ENCODE data around the gene TBCC. TPM values are rescaled to one million over a fixed set of nuclear protein-coding genes. Genes with fewer than 3 reads are reported as not detected.
A peak's percentile ranks its signal among the peaks of the same experiment; 100 is the strongest.

TBCC gene
- total and polyA plus RNA-seq, 2 of the 13 experiments (the other 11 are each of a cell fraction or from before 2014, with no cell fraction given): 14.8 to 36.1 TPM

DNA sequence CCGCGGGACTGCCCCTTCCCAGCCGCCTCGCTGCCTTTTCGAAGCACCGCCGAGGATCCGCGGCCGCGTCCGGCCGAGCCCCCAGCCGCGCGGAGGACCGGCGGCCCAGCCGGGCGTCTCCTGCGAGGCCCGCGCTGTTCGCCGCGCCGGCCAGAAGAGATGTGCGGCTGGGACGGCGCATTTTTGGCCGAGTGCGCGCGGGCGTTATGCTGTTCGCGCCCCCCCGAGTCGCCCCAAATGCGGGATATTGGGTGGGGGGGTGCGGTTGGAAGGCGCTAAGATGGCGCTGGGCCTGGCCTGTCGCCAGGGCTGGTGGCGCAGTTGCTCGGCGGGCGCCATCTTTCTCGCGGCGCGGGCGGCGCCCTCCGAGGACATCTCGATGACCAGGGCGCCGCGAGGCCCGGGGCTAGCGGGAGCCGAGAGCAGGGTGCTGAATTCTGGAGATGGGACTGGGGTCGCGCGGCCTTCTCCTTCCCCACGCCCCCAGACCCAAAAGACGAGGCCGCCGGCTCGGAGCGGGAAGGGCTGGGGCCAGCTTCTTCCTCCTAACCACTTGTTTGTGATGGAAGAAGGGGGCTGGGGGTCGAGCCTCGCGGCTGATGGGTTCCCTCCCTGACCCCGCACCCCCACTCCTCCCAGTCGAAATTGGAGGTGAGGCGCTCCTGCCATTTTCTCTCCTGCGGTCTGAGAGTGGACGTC is 37.4 kb upstream of the TBCC start (continued):
- TF ChIP-seq, protein P1, sequence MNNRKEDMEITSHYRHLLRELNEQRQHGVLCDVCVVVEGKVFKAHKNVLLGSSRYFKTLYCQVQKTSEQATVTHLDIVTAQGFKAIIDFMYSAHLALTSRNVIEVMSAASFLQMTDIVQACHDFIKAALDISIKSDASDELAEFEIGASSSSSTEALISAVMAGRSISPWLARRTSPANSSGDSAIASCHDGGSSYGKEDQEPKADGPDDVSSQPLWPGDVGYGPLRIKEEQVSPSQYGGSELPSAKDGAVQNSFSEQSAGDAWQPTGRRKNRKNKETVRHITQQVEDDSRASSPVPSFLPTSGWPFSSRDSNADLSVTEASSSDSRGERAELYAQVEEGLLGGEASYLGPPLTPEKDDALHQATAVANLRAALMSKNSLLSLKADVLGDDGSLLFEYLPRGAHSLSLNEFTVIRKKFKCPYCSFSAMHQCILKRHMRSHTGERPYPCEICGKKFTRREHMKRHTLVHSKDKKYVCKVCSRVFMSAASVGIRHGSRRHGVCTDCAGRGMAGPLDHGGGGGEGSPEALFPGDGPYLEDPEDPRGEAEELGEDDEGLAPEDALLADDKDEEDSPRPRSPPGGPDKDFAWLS (CRISPR knock-in tag; IDR thresholded peaks at IDR 0.05; ENCODE audit: borderline replicate concordance): no peak
- TF ChIP-seq, protein P2, sequence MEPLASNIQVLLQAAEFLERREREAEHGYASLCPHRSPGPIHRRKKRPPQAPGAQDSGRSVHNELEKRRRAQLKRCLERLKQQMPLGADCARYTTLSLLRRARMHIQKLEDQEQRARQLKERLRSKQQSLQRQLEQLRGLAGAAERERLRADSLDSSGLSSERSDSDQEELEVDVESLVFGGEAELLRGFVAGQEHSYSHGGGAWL (CRISPR knock-in tag; IDR thresholded peaks at IDR 0.05): peak; percentile 80
- TF ChIP-seq ZNF530 (CRISPR knock-in tag; IDR thresholded peaks at IDR 0.05; ENCODE audit: low read depth) (no peak), ZNF24 (IDR thresholded peaks at IDR 0.05) (no peak; the same call in 1 of the 2 replicates), CHD2 (IDR thresholded peaks at IDR 0.05; ENCODE audit: low read depth, low read length) (peak; percentile 66; the same call in 1 of the 2 replicates), ZNF589 (CRISPR knock-in tag; conservative IDR thresholded peaks at IDR 0.05) (no peak), NFYB (CRISPR knock-in tag; IDR thresholded peaks at IDR 0.05) (peak; percentile 6; the same call in 1 of the 2 replicates), ZNF749 (CRISPR knock-in tag; IDR thresholded peaks at IDR 0.05; ENCODE audit: borderline replicate concordance) (peak; percentile 85), ZZZ3 (CRISPR knock-in tag; IDR thresholded peaks at IDR 0.05; ENCODE audit: borderline replicate concordance) (0 out of 2 replicates have a peak, but pooled peaks have one; percentile 35), ZNF766 (CRISPR knock-in tag; IDR thresholded peaks at IDR 0.05; ENCODE audit: borderline replicate concordance) (peak; percentile 40; the same call in 1 of the 2 replicates), POLR2A (IDR thresholded peaks at IDR 0.05; ENCODE audit: insufficient read depth in 1 of 2, low read depth in 2 of 2, low read length in 2 of 2) (peak; percentile 38 to 59; a peak in 2 of 4 replicates), ZNF558 (CRISPR knock-in tag; IDR thresholded peaks at IDR 0.05; ENCODE audit: borderline replicate concordance) (peak; percentile 87), ZNF788 (CRISPR knock-in tag; IDR thresholded peaks at IDR 0.05; ENCODE audit: borderline replicate concordance) (peak; percentile 59; the same call in 1 of the 2 replicates), KDM3A (CRISPR knock-in tag; IDR thresholded peaks at IDR 0.05; ENCODE audit: low read depth) (peak; percentile 86; the same call in 1 of the 2 replicates), ZNF337 (CRISPR knock-in tag; IDR thresholded peaks at IDR 0.05; ENCODE audit: borderline replicate concordance, low read depth) (no peak; the same call in 1 of the 2 replicates), ARHGAP35 (CRISPR knock-in tag; IDR thresholded peaks at IDR 0.05; ENCODE audit: borderline replicate concordance) (peak; percentile 72; the same call in 1 of the 2 replicates)
- TF ChIP-seq, protein P3, sequence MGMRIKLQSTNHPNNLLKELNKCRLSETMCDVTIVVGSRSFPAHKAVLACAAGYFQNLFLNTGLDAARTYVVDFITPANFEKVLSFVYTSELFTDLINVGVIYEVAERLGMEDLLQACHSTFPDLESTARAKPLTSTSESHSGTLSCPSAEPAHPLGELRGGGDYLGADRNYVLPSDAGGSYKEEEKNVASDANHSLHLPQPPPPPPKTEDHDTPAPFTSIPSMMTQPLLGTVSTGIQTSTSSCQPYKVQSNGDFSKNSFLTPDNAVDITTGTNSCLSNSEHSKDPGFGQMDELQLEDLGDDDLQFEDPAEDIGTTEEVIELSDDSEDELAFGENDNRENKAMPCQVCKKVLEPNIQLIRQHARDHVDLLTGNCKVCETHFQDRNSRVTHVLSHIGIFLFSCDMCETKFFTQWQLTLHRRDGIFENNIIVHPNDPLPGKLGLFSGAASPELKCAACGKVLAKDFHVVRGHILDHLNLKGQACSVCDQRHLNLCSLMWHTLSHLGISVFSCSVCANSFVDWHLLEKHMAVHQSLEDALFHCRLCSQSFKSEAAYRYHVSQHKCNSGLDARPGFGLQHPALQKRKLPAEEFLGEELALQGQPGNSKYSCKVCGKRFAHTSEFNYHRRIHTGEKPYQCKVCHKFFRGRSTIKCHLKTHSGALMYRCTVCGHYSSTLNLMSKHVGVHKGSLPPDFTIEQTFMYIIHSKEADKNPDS (CRISPR knock-in tag; IDR thresholded peaks at IDR 0.05): 0 out of 2 replicates have a peak, but pooled peaks have one; percentile 18
- TF ChIP-seq, protein P4, sequence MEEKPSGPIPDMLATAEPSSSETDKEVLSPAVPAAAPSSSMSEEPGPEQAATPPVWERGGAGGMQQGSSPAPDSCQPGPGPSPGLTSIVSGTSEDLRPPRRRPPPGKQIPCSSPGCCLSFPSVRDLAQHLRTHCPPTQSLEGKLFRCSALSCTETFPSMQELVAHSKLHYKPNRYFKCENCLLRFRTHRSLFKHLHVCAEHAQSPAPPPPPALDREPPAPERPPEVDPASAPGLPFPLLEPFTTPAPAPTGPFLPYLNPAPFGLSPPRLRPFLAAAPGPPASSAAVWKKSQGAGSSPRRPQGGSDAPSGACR (CRISPR knock-in tag; IDR thresholded peaks at IDR 0.05): peak; percentile 41; the same call in 1 of the 2 replicates
- TF ChIP-seq, protein P5, sequence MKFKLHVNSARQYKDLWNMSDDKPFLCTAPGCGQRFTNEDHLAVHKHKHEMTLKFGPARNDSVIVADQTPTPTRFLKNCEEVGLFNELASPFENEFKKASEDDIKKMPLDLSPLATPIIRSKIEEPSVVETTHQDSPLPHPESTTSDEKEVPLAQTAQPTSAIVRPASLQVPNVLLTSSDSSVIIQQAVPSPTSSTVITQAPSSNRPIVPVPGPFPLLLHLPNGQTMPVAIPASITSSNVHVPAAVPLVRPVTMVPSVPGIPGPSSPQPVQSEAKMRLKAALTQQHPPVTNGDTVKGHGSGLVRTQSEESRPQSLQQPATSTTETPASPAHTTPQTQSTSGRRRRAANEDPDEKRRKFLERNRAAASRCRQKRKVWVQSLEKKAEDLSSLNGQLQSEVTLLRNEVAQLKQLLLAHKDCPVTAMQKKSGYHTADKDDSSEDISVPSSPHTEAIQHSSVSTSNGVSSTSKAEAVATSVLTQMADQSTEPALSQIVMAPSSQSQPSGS (CRISPR knock-in tag; IDR thresholded peaks at IDR 0.05): peak; percentile 27; the same call in 1 of the 2 replicates
- TF ChIP-seq, protein P6, sequence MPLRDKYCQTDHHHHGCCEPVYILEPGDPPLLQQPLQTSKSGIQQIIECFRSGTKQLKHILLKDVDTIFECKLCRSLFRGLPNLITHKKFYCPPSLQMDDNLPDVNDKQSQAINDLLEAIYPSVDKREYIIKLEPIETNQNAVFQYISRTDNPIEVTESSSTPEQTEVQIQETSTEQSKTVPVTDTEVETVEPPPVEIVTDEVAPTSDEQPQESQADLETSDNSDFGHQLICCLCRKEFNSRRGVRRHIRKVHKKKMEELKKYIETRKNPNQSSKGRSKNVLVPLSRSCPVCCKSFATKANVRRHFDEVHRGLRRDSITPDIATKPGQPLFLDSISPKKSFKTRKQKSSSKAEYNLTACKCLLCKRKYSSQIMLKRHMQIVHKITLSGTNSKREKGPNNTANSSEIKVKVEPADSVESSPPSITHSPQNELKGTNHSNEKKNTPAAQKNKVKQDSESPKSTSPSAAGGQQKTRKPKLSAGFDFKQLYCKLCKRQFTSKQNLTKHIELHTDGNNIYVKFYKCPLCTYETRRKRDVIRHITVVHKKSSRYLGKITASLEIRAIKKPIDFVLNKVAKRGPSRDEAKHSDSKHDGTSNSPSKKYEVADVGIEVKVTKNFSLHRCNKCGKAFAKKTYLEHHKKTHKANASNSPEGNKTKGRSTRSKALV (CRISPR knock-in tag; IDR thresholded peaks at IDR 0.05): peak; percentile 67; the same call in 1 of the 2 replicates
